NB4 (cell line): ENCODE measurements around the gene TBC1D4.

Experiments
- POLR2A ChIP-seq: IDR thresholded peaks from 2 replicates; pipeline ENCODE4 v1.6.1; 2011; ENCODE audit warnings: mild to moderate bottlenecking; ENCODE audit not compliant: insufficient read length; ENCODE audit errors: extremely low read depth
- TF ChIP-seq, protein P1 (sequence below): IDR thresholded peaks from one replicate; pipeline ENCODE4 v1.5.1; 2012; ENCODE audit warnings: low read depth, low read length

DNA sequence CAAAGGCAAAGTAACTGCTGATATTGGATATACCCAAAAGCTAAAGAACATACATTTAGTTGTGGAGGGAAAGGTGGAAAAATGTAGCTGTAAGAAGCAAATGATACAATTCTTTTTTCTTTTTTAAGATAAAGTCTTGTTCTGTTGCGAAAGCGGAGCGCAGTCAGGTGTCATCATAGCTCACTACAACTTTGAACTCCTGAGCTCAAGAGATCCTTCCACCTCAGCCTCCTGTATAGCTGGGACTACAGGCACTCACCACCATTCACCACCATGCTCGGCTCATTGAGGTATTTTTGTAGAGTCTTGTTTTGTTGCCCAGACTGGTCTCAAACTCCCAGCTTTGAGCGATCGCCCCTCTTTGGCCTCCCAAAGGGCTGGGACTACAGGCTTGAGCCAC is 38.0 kb downstream of the TBC1D4 start:
- TF ChIP-seq, protein P1, sequence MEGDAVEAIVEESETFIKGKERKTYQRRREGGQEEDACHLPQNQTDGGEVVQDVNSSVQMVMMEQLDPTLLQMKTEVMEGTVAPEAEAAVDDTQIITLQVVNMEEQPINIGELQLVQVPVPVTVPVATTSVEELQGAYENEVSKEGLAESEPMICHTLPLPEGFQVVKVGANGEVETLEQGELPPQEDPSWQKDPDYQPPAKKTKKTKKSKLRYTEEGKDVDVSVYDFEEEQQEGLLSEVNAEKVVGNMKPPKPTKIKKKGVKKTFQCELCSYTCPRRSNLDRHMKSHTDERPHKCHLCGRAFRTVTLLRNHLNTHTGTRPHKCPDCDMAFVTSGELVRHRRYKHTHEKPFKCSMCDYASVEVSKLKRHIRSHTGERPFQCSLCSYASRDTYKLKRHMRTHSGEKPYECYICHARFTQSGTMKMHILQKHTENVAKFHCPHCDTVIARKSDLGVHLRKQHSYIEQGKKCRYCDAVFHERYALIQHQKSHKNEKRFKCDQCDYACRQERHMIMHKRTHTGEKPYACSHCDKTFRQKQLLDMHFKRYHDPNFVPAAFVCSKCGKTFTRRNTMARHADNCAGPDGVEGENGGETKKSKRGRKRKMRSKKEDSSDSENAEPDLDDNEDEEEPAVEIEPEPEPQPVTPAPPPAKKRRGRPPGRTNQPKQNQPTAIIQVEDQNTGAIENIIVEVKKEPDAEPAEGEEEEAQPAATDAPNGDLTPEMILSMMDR, result no peak
- TF ChIP-seq POLR2A, result no peak
